Measurements from ENCODE around the gene CELF2.

DNA sequence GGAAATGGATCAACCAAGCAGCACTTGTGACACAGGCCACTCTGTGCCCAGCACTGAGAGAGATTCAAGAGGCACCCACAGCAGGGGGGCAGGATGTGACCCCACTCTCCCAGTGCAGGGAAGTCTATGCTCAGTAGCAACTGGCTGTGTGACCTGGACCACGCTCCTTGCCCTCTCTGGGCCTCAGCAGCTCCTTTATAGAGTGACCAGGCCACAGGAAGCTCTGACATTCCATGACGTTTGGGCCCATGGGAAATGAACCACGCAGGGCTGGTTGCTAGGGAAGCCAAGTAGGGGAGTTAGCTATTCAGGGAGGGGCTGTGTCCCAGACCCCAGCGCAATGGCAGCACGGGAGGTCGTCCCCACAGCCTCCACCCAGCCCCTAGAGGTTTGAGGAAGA is 361.2 kb downstream of the CELF2 start:
- TF ChIP-seq, protein P1, sequence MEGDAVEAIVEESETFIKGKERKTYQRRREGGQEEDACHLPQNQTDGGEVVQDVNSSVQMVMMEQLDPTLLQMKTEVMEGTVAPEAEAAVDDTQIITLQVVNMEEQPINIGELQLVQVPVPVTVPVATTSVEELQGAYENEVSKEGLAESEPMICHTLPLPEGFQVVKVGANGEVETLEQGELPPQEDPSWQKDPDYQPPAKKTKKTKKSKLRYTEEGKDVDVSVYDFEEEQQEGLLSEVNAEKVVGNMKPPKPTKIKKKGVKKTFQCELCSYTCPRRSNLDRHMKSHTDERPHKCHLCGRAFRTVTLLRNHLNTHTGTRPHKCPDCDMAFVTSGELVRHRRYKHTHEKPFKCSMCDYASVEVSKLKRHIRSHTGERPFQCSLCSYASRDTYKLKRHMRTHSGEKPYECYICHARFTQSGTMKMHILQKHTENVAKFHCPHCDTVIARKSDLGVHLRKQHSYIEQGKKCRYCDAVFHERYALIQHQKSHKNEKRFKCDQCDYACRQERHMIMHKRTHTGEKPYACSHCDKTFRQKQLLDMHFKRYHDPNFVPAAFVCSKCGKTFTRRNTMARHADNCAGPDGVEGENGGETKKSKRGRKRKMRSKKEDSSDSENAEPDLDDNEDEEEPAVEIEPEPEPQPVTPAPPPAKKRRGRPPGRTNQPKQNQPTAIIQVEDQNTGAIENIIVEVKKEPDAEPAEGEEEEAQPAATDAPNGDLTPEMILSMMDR (IDR thresholded peaks at IDR 0.05; ENCODE audit: low read depth, low read length) = no peak
- no peak for TF ChIP-seq POLR2A (IDR thresholded peaks at IDR 0.05; ENCODE audit: extremely low read depth, insufficient read length)
- no peak for TF ChIP-seq MYC (IDR thresholded peaks at IDR 0.05; ENCODE audit: low read depth, low read length)
- TF ChIP-seq, protein P2, sequence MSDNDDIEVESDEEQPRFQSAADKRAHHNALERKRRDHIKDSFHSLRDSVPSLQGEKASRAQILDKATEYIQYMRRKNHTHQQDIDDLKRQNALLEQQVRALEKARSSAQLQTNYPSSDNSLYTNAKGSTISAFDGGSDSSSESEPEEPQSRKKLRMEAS (IDR thresholded peaks at IDR 0.05; ENCODE audit: low read depth, low read length) = no peak

All from NB4 (cell line).